ENCODE data around the gene KIAA1328.

GRCh38 chr18:37218022-37218590, 389.2 kb downstream of the KIAA1328 start:
- TF ChIP-seq CTCF (IDR thresholded peaks at IDR 0.05; ENCODE audit: insufficient read depth, low read length): no peak
- TF ChIP-seq GABPA (IDR thresholded peaks at IDR 0.05; ENCODE audit: low read depth): no peak
- no peak for TF ChIP-seq REST (IDR thresholded peaks at IDR 0.05; ENCODE audit: insufficient replicate concordance, low read depth)
- TF ChIP-seq POLR2AphosphoS5 (IDR thresholded peaks at IDR 0.05; ENCODE audit: low read depth): no peak
